Mucosa of descending colon (tissue), 3 donors: Measurements from ENCODE around the gene SRRM3. TPM values are rescaled to one million over a fixed set of nuclear protein-coding genes. Genes with fewer than 3 reads are reported as not detected.
"Not testable (repeated sequence)": the region's sequence is repeated elsewhere in the genome, so short reads cannot be mapped to it uniquely, and the experiment has no call there.

Source experiments
- ATAC-seq: fragments of 200-7000 bp; cut with Tn5 transposase; one replicate; pipeline ENCODE4 v1.9.1; 2020; ENCODE audit warnings: mild to moderate bottlenecking, moderate library complexity
- DNase-seq, 3 donors: peaks; one replicate each; pipeline ENCODE4 v3.0.0-alpha.2; 2020
- H3K36me3 ChIP-seq: fragments of 200-600 bp; one replicate; pipeline ENCODE4 v1.8.0; 2021; ENCODE audit warnings: low read depth, mild to moderate bottlenecking
- H3K4me1 ChIP-seq: fragments of 200-600 bp; one replicate; pipeline ENCODE4 v1.8.0; 2021; ENCODE audit warnings: low read depth, mild to moderate bottlenecking
- H3K4me3 ChIP-seq: fragments of 200-600 bp; one replicate; pipeline ENCODE4 v1.8.0; 2021; ENCODE audit warnings: mild to moderate bottlenecking
- H3K9me3 ChIP-seq: fragments of 200-600 bp; one replicate; pipeline ENCODE4 v1.8.0; 2021; ENCODE audit warnings: mild to moderate bottlenecking
- CTCF ChIP-seq: fragments of 200-600 bp; IDR thresholded peaks from one replicate; pipeline ENCODE4 v1.8.0; 2022; ENCODE audit warnings: antibody characterized with exemption, mild to moderate bottlenecking
- intact Hi-C, 2 donors: fragments of 100-400 bp; cut with DNase I in 1 of 2; cut with micrococcal nuclease in 1 of 2; formaldehyde crosslinking; loops; one replicate each; pipeline versions ENCODE4 v1.11.0 to v1.11.1; 2022; cut with DNase I, micrococcal nuclease
- total RNA-seq, 3 donors: library from RNA; stranded (reverse); fragmentation: NEBNext Ultra II Directional in 2 of 3; extraction: Animal tissue kit (Norgen Biotek cat#: 25700) in 2 of 3; gene quantifications; one replicate each; pipeline versions ENCODE4 v1.2.1 to v1.2.4, GENCODE V29; 2021 to 2023
- donor health status: DM: no; HTN: no; CAD: no; lungs with moderate emphysema.
- donor health status: DM: no; HTN: no; CAD: no.
- donor health status: DM: no; HTN: yes; CAD: no.

Gene SRRM3
- total RNA-seq, 3 donors from 2014 or later = 0.43 to 3.2 (median 0.67) TPM

GRCh38 chr7:76236224-76236623, 34.5 kb downstream of the SRRM3 start:
- TF ChIP-seq CTCF = no peak
- no peak for ATAC-seq
- no peak overlapping the region for H3K4me3 ChIP-seq
- H3K9me3 ChIP-seq = no peaks in the 10 kb centered on the region
- DNase-seq = no peak
- no peaks in the 10 kb centered on the region for H3K36me3 ChIP-seq
- intact Hi-C loops = no loop called here
- peaks cover 7% of the 10 kb centered on the region for H3K4me1 ChIP-seq

GRCh38 chr7:76238326-76238725, 36.6 kb downstream of the SRRM3 start:
- H3K4me1 ChIP-seq = peaks cover 7% of the 10 kb centered on the region
- TF ChIP-seq CTCF = no peak
- DNase-seq = no peak
- H3K36me3 ChIP-seq = no peaks in the 10 kb centered on the region
- intact Hi-C loops = no loop called here
- no peaks in the 10 kb centered on the region for H3K9me3 ChIP-seq
- no peak for ATAC-seq
- no peak overlapping the region for H3K4me3 ChIP-seq

GRCh38 chr7:76241141-76241540, 39.4 kb downstream of the SRRM3 start:
- no peak overlapping the region for H3K4me3 ChIP-seq
- intact Hi-C loops = no loop called here
- DNase-seq = no peak
- no peaks in the 10 kb centered on the region for H3K9me3 ChIP-seq
- no peaks in the 10 kb centered on the region for H3K36me3 ChIP-seq
- H3K4me1 ChIP-seq = no peaks in the 10 kb centered on the region
- TF ChIP-seq CTCF = no peak
- no peak for ATAC-seq

- H3K9me3 ChIP-seq, H3K36me3 ChIP-seq, intact Hi-C loops, DNase-seq, H3K4me1 ChIP-seq, H3K4me3 ChIP-seq, ATAC-seq: not testable (repeated sequence)
Measured at GRCh38 chr7:76242517-76243063, 40.9 kb downstream of the SRRM3 start.

DNA sequence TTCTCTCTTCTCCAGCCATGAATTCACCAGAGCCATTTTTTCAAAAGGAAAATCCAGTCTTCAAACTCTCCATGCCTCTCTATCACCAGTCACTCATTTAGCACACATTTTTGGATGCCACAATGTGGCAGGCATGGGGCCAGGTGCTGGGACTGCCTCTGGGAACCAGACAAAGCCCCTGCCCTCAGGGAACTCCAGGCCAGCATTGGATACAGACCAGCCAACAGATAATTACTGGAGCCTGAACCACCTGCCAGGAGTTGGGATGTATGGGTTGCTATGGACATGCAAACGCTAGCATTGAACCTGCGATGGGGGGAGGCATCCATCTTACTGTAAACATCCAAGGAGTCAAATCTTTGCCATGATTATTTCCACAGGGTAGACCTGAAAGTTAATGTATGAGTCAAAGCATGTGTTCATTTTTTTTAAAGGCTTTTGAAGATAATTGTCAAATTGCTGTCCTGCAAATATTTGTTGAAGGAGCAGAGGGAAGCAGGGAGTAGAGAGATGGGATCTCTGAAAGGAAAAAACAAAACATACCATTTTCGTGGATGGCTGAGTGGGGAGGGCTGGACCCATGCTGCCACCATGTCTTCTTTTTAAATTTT, 43.2 kb downstream of the SRRM3 start:
- Histone ChIP-seq H3K9me3 (no peaks in the 10 kb centered on the region), H3K36me3 (no peaks in the 10 kb centered on the region), H3K4me3 (no peak overlapping the region), H3K4me1 (no peaks in the 10 kb centered on the region)
- DNase-seq (no peak), ATAC-seq (no peak)
- no peak for TF ChIP-seq CTCF
- intact Hi-C loops = no loop called here

GRCh38 chr7:76246804-76247389, 45.2 kb downstream of the SRRM3 start:
- no peaks in the 10 kb centered on the region for H3K9me3 ChIP-seq
- no peak overlapping the region for H3K4me3 ChIP-seq
- H3K4me1 ChIP-seq = no peaks in the 10 kb centered on the region
- ATAC-seq = no peak
- DNase-seq = no peak
- H3K36me3 ChIP-seq = no peaks in the 10 kb centered on the region
- no peak for TF ChIP-seq CTCF
- intact Hi-C loops = no loop called here
